Pancreas (tissue), 10 donors: Measurements from ENCODE around the gene TSBP1. TPM values are rescaled to one million over a fixed set of nuclear protein-coding genes. Genes with fewer than 3 reads are reported as not detected.
"Not testable (repeated sequence)": the region's sequence is repeated elsewhere in the genome, so short reads cannot be mapped to it uniquely, and the experiment has no call there.

Experiments used
- ATAC-seq, 4 donors: fragments of 200-7000 bp; cut with Tn5 transposase; one replicate each; pipeline versions ENCODE4 v1.8.0 to v1.9.1; 2020; ENCODE audit warnings: mild to moderate bottlenecking in 4 of 4, moderate library complexity in 4 of 4
- DNase-seq, 6 donors: peaks; one replicate each; pipeline ENCODE4 v3.0.0-alpha.2; 2020
- FAIRE-seq: peaks from 2 replicates; lab custom pipeline; 2012; peaks lifted over from hg19 to GRCh38; lab: Jason Lieb, UNC
- H3K27ac ChIP-seq, 4 donors: fragments of 200-600 bp; sonication (generic); 1 replicate in 3 of 4; 2 replicates in 1 of 4; pipeline versions ENCODE4 v1.5.0 to v1.8.0; 2020
- H3K27me3 ChIP-seq, 4 donors: fragments of 200-600 bp; one replicate each; pipeline ENCODE4 v1.8.0; 2021
- H3K36me3 ChIP-seq, 3 donors: fragments of 200-600 bp; sonication (generic) in 1 of 3; one replicate each; pipeline versions ENCODE4 v1.5.0 to v1.8.0; 2020 to 2021
- H3K4me1 ChIP-seq, 3 donors: fragments of 200-600 bp; one replicate each; pipeline ENCODE4 v1.8.0; 2021
- H3K4me3 ChIP-seq, 4 donors: fragments of 200-600 bp; sonication (generic) in 2 of 4; one replicate each; pipeline versions ENCODE4 v1.5.0 to v1.8.0; 2020 to 2021
- H3K9me3 ChIP-seq, 4 donors: fragments of 200-600 bp; one replicate each; pipeline ENCODE4 v1.8.0; 2021
- CTCF ChIP-seq, 4 donors: fragments of 200-600 bp; sonication (generic) in 3 of 4; IDR thresholded peaks; one replicate each; pipeline versions ENCODE4 v1.5.0 to v1.8.0; 2021; ENCODE audit warnings: antibody characterized with exemption in 4 of 4
- WGBS, 2 donors: extraction: QIAGEN DNeasy Blood & Tissue Kit; methylation state at CpG; one replicate each; pipeline ENCODE4 v1.1.7; 2013; 5-methylcytosine and 5-hydroxymethylcytosine counted together
- intact Hi-C, 3 donors: fragments of 100-400 bp; cut with DNase I; formaldehyde crosslinking; loops; one replicate each; pipeline versions ENCODE4 v1.11.1 to v1.14.2; 2022
- polyA plus RNA-seq, 2 donors: library from polyadenylated mRNA; stranded (reverse); fragments of 200-250 nt; gene quantifications; one replicate each; pipeline ENCODE4 v1.2.3, GENCODE V29; 2013
- total RNA-seq, 6 donors: library from RNA; stranded (reverse); fragmentation: NEBNext Ultra II Directional in 4 of 6; extraction: Animal tissue kit (Norgen Biotek cat#: 25700) in 4 of 6; gene quantifications; one replicate each; pipeline versions ENCODE4 v1.2.1 to v1.2.4, GENCODE V29; 2021 to 2023
- donor health status: healthy with polysubstance abuse.
- donor health status: DM: no; HTN: no; CAD: no; lungs with moderate emphysema.
- donor health status: DM: no; HTN: no; CAD: no.
- donor health status: control.
- donor health status: control.
- donor health status: Bipolar disorder and iron deficiency.
- donor health status: DM: yes; HTN: yes; CAD: no.
- donor health status: DM: no; HTN: no; CAD: no.
- donor health status: DM: no; HTN: no; CAD: no.
- donor health status: DM: yes; HTN: yes; CAD: no.

TSBP1 gene
- total and polyA plus RNA-seq, 8 donors: not detected

- H3K27me3 ChIP-seq: no peaks in the 10 kb centered on the region
- no peaks in the 10 kb centered on the region for H3K36me3 ChIP-seq
- intact Hi-C loops: no loop called here
- DNase-seq (no peak), FAIRE-seq (peak; percentile 26), ATAC-seq (no peak)
- H3K4me1 ChIP-seq: no peaks in the 10 kb centered on the region
- no peak overlapping the region for H3K4me3 ChIP-seq
- 73 to 88% methylated on average over 1 of the region's 1 CpG for WGBS, 2 donors
- no peaks in the 10 kb centered on the region for H3K9me3 ChIP-seq
- no peak overlapping the region for H3K27ac ChIP-seq
- no peak for TF ChIP-seq CTCF (IDR thresholded peaks at IDR 0.05)
Measured at GRCh38 chr6:32271429-32271828, 100.3 kb downstream of the TSBP1 start.

GRCh38 chr6:32268459-32268858, 103.2 kb downstream of the TSBP1 start:
- FAIRE-seq, intact Hi-C loops, ATAC-seq, H3K27me3 ChIP-seq, H3K36me3 ChIP-seq, H3K9me3 ChIP-seq, DNase-seq, H3K4me3 ChIP-seq, H3K4me1 ChIP-seq, H3K27ac ChIP-seq: not testable (repeated sequence)
- 71 to 81% methylated on average over 3 of the region's 3 CpGs for WGBS, 2 donors

GRCh38 chr6:32267035-32267434, 104.7 kb downstream of the TSBP1 start:
- ATAC-seq: no peak
- H3K9me3 ChIP-seq: no peaks in the 10 kb centered on the region
- H3K4me3 ChIP-seq: no peak overlapping the region
- no peaks in the 10 kb centered on the region for H3K4me1 ChIP-seq
- no peaks in the 10 kb centered on the region for H3K36me3 ChIP-seq
- TF ChIP-seq CTCF (IDR thresholded peaks at IDR 0.05): no peak
- H3K27me3 ChIP-seq: no peaks in the 10 kb centered on the region
- intact Hi-C loops: no loop called here
- no peak overlapping the region for H3K27ac ChIP-seq
- no peak for DNase-seq
- no peak for FAIRE-seq

- H3K27me3 ChIP-seq, H3K27ac ChIP-seq, intact Hi-C loops, FAIRE-seq, H3K9me3 ChIP-seq, DNase-seq, H3K4me3 ChIP-seq, H3K36me3 ChIP-seq, H3K4me1 ChIP-seq, ATAC-seq: not testable (repeated sequence)
- 89 to 94% methylated on average over 4 of the region's 4 CpGs for WGBS, 2 donors
Measured at GRCh38 chr6:32257262-32257661, 114.4 kb downstream of the TSBP1 start.

- intact Hi-C loops: no loop called here
- peak; percentile 72 to 99 (median 89) for ATAC-seq
- Histone ChIP-seq H3K27me3 (no peaks in the 10 kb centered on the region), H3K27ac (peak overlapping the region in 2 of 4 donors; percentile 32 to 47), H3K36me3 (no peaks in the 10 kb centered on the region), H3K9me3 (no peaks in the 10 kb centered on the region), H3K4me1 (peaks cover 0 to 3% (median 0%) of the 10 kb centered on the region in 3 donors), H3K4me3 (peak overlapping the region in 1 of 4 donors; percentile 27)
- 15 to 17% methylated on average over 30 of the region's 30 CpGs for WGBS, 2 donors
- no peak for FAIRE-seq
- peak in 5 of 6 donors; percentile 13 to 76 (median 47) for DNase-seq
- TF ChIP-seq CTCF (IDR thresholded peaks at IDR 0.05): peak; percentile 28 to 48 (median 32)
Measured at GRCh38 chr6:32255199-32256153, 116.2 kb downstream of the TSBP1 start.

GRCh38 chr6:32254761-32255198, 116.9 kb downstream of the TSBP1 start:
- ATAC-seq: peak in 3 of 4 donors; percentile 22 to 36 (median 28)
- intact Hi-C loops: no loop called here
- WGBS, 2 donors: 15 to 20% methylated on average over 12 of the region's 12 CpGs
- FAIRE-seq: no peak
- no peak for DNase-seq
- Histone ChIP-seq H3K36me3 (no peaks in the 10 kb centered on the region), H3K4me3 (peak overlapping the region in 1 of 4 donors; percentile 27), H3K9me3 (no peaks in the 10 kb centered on the region), H3K27me3 (no peaks in the 10 kb centered on the region), H3K27ac (no peak overlapping the region), H3K4me1 (peaks cover 0 to 3% (median 0%) of the 10 kb centered on the region in 3 donors)
- no peak for TF ChIP-seq CTCF (IDR thresholded peaks at IDR 0.05)
